ENCODE measurements around the gene DGKG.

The DGKG gene

DNA sequence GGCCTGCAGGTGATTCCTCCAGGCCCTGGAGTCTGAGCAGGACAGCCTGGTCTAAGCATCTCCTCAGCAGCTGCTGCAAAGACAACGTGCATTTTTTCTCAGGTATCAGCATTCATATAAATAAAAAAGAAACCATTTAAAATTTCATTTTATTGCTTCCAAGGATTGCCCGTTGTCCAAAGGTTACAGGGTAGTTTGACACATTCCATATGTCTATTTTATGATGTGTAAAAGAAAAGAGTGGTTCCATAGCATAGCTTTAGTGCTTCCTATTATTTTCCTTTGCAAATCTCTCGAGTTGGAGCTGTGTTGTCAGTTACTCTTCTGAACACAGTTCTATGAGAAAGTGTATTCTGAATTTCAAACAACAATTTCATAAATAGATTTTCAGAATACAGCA, 7.2 kb upstream of the DGKG start:
- Histone ChIP-seq H3K36me3 (ENCODE audit: control insufficient read depth, low read length) (no peaks in the 10 kb centered on the region), H3K4me1 (ENCODE audit: control insufficient read depth, low read length) (no peaks in the 10 kb centered on the region), H3K9me3 (ENCODE audit: control insufficient read depth, insufficient read depth, low read length) (no peaks in the 10 kb centered on the region), H3K4me3 (ENCODE audit: low read length) (no peak overlapping the region), H3K27me3 (ENCODE audit: control insufficient read depth, low read length) (peaks cover 29% of the 10 kb centered on the region), H3K4me2 (ENCODE audit: low read length) (no peak overlapping the region), H3F3A (ENCODE audit: control insufficient read depth, insufficient read depth) (no peaks in the 10 kb centered on the region), H3K27ac (ENCODE audit: low read depth, low read length) (no peak overlapping the region), H3K79me2 (ENCODE audit: control insufficient read depth, low read length) (no peaks in the 10 kb centered on the region), H3K9me2 (replicated peaks; ENCODE audit: control insufficient read depth, low read length) (no peaks in the 10 kb centered on the region), H4K20me1 (ENCODE audit: control insufficient read depth, insufficient read depth, low read depth, low read length) (no peaks in the 10 kb centered on the region)
- TF ChIP-seq, protein P1, sequence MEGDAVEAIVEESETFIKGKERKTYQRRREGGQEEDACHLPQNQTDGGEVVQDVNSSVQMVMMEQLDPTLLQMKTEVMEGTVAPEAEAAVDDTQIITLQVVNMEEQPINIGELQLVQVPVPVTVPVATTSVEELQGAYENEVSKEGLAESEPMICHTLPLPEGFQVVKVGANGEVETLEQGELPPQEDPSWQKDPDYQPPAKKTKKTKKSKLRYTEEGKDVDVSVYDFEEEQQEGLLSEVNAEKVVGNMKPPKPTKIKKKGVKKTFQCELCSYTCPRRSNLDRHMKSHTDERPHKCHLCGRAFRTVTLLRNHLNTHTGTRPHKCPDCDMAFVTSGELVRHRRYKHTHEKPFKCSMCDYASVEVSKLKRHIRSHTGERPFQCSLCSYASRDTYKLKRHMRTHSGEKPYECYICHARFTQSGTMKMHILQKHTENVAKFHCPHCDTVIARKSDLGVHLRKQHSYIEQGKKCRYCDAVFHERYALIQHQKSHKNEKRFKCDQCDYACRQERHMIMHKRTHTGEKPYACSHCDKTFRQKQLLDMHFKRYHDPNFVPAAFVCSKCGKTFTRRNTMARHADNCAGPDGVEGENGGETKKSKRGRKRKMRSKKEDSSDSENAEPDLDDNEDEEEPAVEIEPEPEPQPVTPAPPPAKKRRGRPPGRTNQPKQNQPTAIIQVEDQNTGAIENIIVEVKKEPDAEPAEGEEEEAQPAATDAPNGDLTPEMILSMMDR (IDR thresholded peaks at IDR 0.05; ENCODE audit: low read depth, low read length, poor library complexity, severe bottlenecking), result no peak
- no peak for TF ChIP-seq EZH2phosphoT487 (IDR thresholded peaks at IDR 0.05; ENCODE audit: borderline replicate concordance, low read length)

DNA sequence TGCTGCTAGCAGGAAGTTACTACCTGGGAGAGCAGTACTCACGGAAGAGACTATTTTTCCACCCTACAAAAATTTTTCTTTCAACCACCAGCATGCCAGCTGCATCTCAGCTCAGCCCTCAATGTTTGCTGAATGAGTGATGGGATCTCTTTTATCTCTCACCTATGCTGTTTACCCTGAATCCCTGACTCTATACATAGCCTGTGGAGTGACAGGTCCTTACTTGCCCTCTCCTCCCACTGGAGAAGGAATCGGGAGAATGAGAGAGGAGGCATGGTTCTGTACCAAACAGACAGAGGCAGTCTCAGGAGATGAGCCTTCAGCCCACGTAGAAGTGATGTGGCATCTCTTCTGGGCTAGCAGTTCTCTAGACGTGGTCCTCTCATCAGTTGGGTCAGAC, 6.7 kb upstream of the DGKG start:
- Histone ChIP-seq H4K20me1 (ENCODE audit: control insufficient read depth, insufficient read depth, low read depth, low read length) (no peaks in the 10 kb centered on the region), H3K4me3 (ENCODE audit: low read length) (no peak overlapping the region), H3K4me1 (ENCODE audit: control insufficient read depth, low read length) (no peaks in the 10 kb centered on the region), H3F3A (ENCODE audit: control insufficient read depth, insufficient read depth) (no peaks in the 10 kb centered on the region), H3K27ac (ENCODE audit: low read depth, low read length) (no peak overlapping the region), H3K79me2 (ENCODE audit: control insufficient read depth, low read length) (no peaks in the 10 kb centered on the region), H3K9me3 (ENCODE audit: control insufficient read depth, insufficient read depth, low read length) (no peaks in the 10 kb centered on the region), H3K27me3 (ENCODE audit: control insufficient read depth, low read length) (peaks cover 29% of the 10 kb centered on the region), H3K4me2 (ENCODE audit: low read length) (no peak overlapping the region), H3K9me2 (replicated peaks; ENCODE audit: control insufficient read depth, low read length) (no peaks in the 10 kb centered on the region), H3K36me3 (ENCODE audit: control insufficient read depth, low read length) (no peaks in the 10 kb centered on the region)
- TF ChIP-seq, protein P1 (IDR thresholded peaks at IDR 0.05; ENCODE audit: low read depth, low read length, poor library complexity, severe bottlenecking), result no peak
- TF ChIP-seq EZH2phosphoT487 (IDR thresholded peaks at IDR 0.05; ENCODE audit: borderline replicate concordance, low read length), result no peak

DNA sequence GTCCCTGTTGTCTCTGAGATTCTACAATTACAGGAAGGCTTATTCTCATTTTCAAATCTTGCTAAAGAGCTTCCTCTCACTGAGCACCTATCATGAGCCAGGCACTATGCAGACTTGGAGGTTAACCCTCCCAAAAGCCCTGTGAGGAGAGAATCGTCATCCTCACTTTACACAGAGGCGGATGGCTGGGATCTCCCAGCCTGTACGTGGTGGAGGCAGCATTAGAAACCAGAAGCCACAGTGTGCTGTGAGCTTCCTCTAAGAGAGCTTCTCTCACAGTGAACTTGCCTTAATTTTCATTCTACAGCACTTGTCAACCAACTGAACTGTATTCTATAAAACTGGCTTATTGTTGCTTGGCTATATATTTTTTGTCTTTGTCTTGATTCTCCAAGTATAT, 6.1 kb upstream of the DGKG start:
- Histone ChIP-seq H3F3A (ENCODE audit: control insufficient read depth, insufficient read depth) (no peaks in the 10 kb centered on the region), H3K9me2 (replicated peaks; ENCODE audit: control insufficient read depth, low read length) (no peaks in the 10 kb centered on the region), H3K9me3 (ENCODE audit: control insufficient read depth, insufficient read depth, low read length) (no peaks in the 10 kb centered on the region), H3K4me1 (ENCODE audit: control insufficient read depth, low read length) (no peaks in the 10 kb centered on the region), H3K27me3 (ENCODE audit: control insufficient read depth, low read length) (peaks cover 30% of the 10 kb centered on the region), H4K20me1 (ENCODE audit: control insufficient read depth, insufficient read depth, low read depth, low read length) (no peaks in the 10 kb centered on the region), H3K4me3 (ENCODE audit: low read length) (no peak overlapping the region), H3K36me3 (ENCODE audit: control insufficient read depth, low read length) (no peaks in the 10 kb centered on the region), H3K27ac (ENCODE audit: low read depth, low read length) (no peak overlapping the region), H3K79me2 (ENCODE audit: control insufficient read depth, low read length) (no peaks in the 10 kb centered on the region), H3K4me2 (ENCODE audit: low read length) (no peak overlapping the region)
- no peak for TF ChIP-seq EZH2phosphoT487 (IDR thresholded peaks at IDR 0.05; ENCODE audit: borderline replicate concordance, low read length)
- TF ChIP-seq, protein P1 (IDR thresholded peaks at IDR 0.05; ENCODE audit: low read depth, low read length, poor library complexity, severe bottlenecking), result no peak

DNA sequence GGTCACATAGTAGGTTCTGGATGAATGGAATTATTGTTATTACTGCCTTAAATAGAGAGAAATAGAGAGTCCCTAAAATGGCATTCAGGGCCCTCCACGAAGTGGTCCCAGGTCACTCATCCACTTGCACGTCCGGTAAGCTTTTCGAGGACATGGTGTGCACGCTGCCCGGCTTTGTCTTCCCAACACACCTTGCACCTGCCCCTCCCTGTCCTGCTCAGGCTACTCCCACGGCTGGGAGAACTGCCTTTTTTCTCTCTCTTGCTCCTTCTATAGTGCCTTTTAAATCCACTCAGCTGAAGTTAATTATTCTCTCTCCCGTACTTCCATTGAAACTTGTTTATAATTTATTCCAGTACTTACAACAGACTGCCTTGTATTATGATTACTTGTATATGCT, 5.6 kb upstream of the DGKG start:
- Histone ChIP-seq H3K4me3 (ENCODE audit: low read length) (no peak overlapping the region), H3K4me1 (ENCODE audit: control insufficient read depth, low read length) (no peaks in the 10 kb centered on the region), H3K27ac (ENCODE audit: low read depth, low read length) (no peak overlapping the region), H4K20me1 (ENCODE audit: control insufficient read depth, insufficient read depth, low read depth, low read length) (no peaks in the 10 kb centered on the region), H3K4me2 (ENCODE audit: low read length) (no peak overlapping the region), H3K36me3 (ENCODE audit: control insufficient read depth, low read length) (no peaks in the 10 kb centered on the region), H3K27me3 (ENCODE audit: control insufficient read depth, low read length) (peaks cover 30% of the 10 kb centered on the region), H3K79me2 (ENCODE audit: control insufficient read depth, low read length) (no peaks in the 10 kb centered on the region), H3K9me3 (ENCODE audit: control insufficient read depth, insufficient read depth, low read length) (no peaks in the 10 kb centered on the region), H3K9me2 (replicated peaks; ENCODE audit: control insufficient read depth, low read length) (no peaks in the 10 kb centered on the region), H3F3A (ENCODE audit: control insufficient read depth, insufficient read depth) (no peaks in the 10 kb centered on the region)
- no peak for TF ChIP-seq EZH2phosphoT487 (IDR thresholded peaks at IDR 0.05; ENCODE audit: borderline replicate concordance, low read length)
- TF ChIP-seq, protein P1 (IDR thresholded peaks at IDR 0.05; ENCODE audit: low read depth, low read length, poor library complexity, severe bottlenecking), result no peak
